ENCODE data around the gene FEN1. TPM values are rescaled to one million over a fixed set of nuclear protein-coding genes. Genes with fewer than 3 reads are reported as not detected.

The FEN1 gene
- total and polyA plus RNA-seq, 4 donors = 3.5 to 6.9 (median 5.2) TPM

GRCh38 chr11:61771985-61772455 lies 20.7 kb upstream of the FEN1 start:
- no peaks in the 10 kb centered on the region for H3K9me3 ChIP-seq (ENCODE audit: control insufficient read depth, low read length)
- intact Hi-C loops (cut with DNase I) = no loop called here
- no peaks in the 10 kb centered on the region for H3K4me1 ChIP-seq (ENCODE audit: control insufficient read depth in 1 of 2, insufficient read depth in 2 of 2, low read length in 2 of 2)
- H3K27ac ChIP-seq (ENCODE audit: low read depth in 1 of 2, low read length in 2 of 2) = no peak overlapping the region
- H3K36me3 ChIP-seq (ENCODE audit: control insufficient read depth in 1 of 2, insufficient read depth in 2 of 2, low read length in 1 of 2) = no peaks in the 10 kb centered on the region
- DNase-seq (no peak), ATAC-seq (ENCODE audit: low FRiP score) (no peak)
- no peak overlapping the region for H3K4me3 ChIP-seq (ENCODE audit: low read length in 2 of 2)
- no peaks in the 10 kb centered on the region for H3K27me3 ChIP-seq (ENCODE audit: control insufficient read depth in 1 of 2, insufficient read depth in 2 of 2, low read length in 1 of 2)
- WGBS, 2 donors = 58 to 64% methylated on average over 5 to 7 of the region's 7 CpGs

GRCh38 chr11:61773356-61773755 lies 19.4 kb upstream of the FEN1 start:
- H3K27me3 ChIP-seq (ENCODE audit: control insufficient read depth in 1 of 2, insufficient read depth in 2 of 2, low read length in 1 of 2) = no peaks in the 10 kb centered on the region
- intact Hi-C loops (cut with DNase I) = no loop called here
- no peaks in the 10 kb centered on the region for H3K36me3 ChIP-seq (ENCODE audit: control insufficient read depth in 1 of 2, insufficient read depth in 2 of 2, low read length in 1 of 2)
- no peak overlapping the region for H3K4me3 ChIP-seq (ENCODE audit: low read length in 2 of 2)
- ATAC-seq (ENCODE audit: low FRiP score) = no peak
- no peaks in the 10 kb centered on the region for H3K9me3 ChIP-seq (ENCODE audit: control insufficient read depth, low read length)
- DNase-seq = no peak
- H3K27ac ChIP-seq (ENCODE audit: low read depth in 1 of 2, low read length in 2 of 2) = no peak overlapping the region
- WGBS, 2 donors = 58 to 72% methylated on average over 10 of the region's 10 CpGs
- no peaks in the 10 kb centered on the region for H3K4me1 ChIP-seq (ENCODE audit: control insufficient read depth in 1 of 2, insufficient read depth in 2 of 2, low read length in 2 of 2)

GRCh38 chr11:61773809-61774208 lies 18.9 kb upstream of the FEN1 start:
- ATAC-seq (ENCODE audit: low FRiP score) (no peak), DNase-seq (no peak)
- H3K36me3 ChIP-seq (ENCODE audit: control insufficient read depth in 1 of 2, insufficient read depth in 2 of 2, low read length in 1 of 2) = no peaks in the 10 kb centered on the region
- H3K4me1 ChIP-seq (ENCODE audit: control insufficient read depth in 1 of 2, insufficient read depth in 2 of 2, low read length in 2 of 2) = no peaks in the 10 kb centered on the region
- no peak overlapping the region for H3K27ac ChIP-seq (ENCODE audit: low read depth in 1 of 2, low read length in 2 of 2)
- H3K4me3 ChIP-seq (ENCODE audit: low read length in 2 of 2) = no peak overlapping the region
- H3K27me3 ChIP-seq (ENCODE audit: control insufficient read depth in 1 of 2, insufficient read depth in 2 of 2, low read length in 1 of 2) = no peaks in the 10 kb centered on the region
- no peaks in the 10 kb centered on the region for H3K9me3 ChIP-seq (ENCODE audit: control insufficient read depth, low read length)
- 89% methylated on average over 18 of the region's 18 CpGs for WGBS, 2 donors
- intact Hi-C loops (cut with DNase I) = no loop called here

- no peak for DNase-seq
- 88 to 89% methylated on average over 11 to 12 of the region's 12 CpGs for WGBS, 2 donors
These were observed 18.3 kb upstream of the FEN1 start for GRCh38 chr11:61774411-61774810.

GRCh38 chr11:61775106-61775505 lies 17.6 kb upstream of the FEN1 start:
- ATAC-seq (ENCODE audit: low FRiP score) (no peak), DNase-seq (no peak)
- WGBS, 2 donors = 93 to 98% methylated on average over 6 of the region's 6 CpGs
- no peaks in the 10 kb centered on the region for H3K9me3 ChIP-seq (ENCODE audit: control insufficient read depth, low read length)
- no peak overlapping the region for H3K4me3 ChIP-seq (ENCODE audit: low read length in 2 of 2)
- H3K4me1 ChIP-seq (ENCODE audit: control insufficient read depth in 1 of 2, insufficient read depth in 2 of 2, low read length in 2 of 2) = no peaks in the 10 kb centered on the region
- no peak overlapping the region for H3K27ac ChIP-seq (ENCODE audit: low read depth in 1 of 2, low read length in 2 of 2)
- intact Hi-C loops (cut with DNase I) = no loop called here
- H3K27me3 ChIP-seq (ENCODE audit: control insufficient read depth in 1 of 2, insufficient read depth in 2 of 2, low read length in 1 of 2) = no peaks in the 10 kb centered on the region
- H3K36me3 ChIP-seq (ENCODE audit: control insufficient read depth in 1 of 2, insufficient read depth in 2 of 2, low read length in 1 of 2) = no peaks in the 10 kb centered on the region

More at GRCh38 chr11:61774411-61774810, 18.3 kb upstream of the FEN1 start:
- H3K4me1 ChIP-seq (ENCODE audit: control insufficient read depth in 1 of 2, insufficient read depth in 2 of 2, low read length in 2 of 2) = no peaks in the 10 kb centered on the region
- no peak overlapping the region for H3K4me3 ChIP-seq (ENCODE audit: low read length in 2 of 2)
- no peaks in the 10 kb centered on the region for H3K36me3 ChIP-seq (ENCODE audit: control insufficient read depth in 1 of 2, insufficient read depth in 2 of 2, low read length in 1 of 2)
- no peaks in the 10 kb centered on the region for H3K27me3 ChIP-seq (ENCODE audit: control insufficient read depth in 1 of 2, insufficient read depth in 2 of 2, low read length in 1 of 2)
- ATAC-seq (ENCODE audit: low FRiP score) = no peak
- H3K27ac ChIP-seq (ENCODE audit: low read depth in 1 of 2, low read length in 2 of 2) = no peak overlapping the region
- no peaks in the 10 kb centered on the region for H3K9me3 ChIP-seq (ENCODE audit: control insufficient read depth, low read length)
- intact Hi-C loops (cut with DNase I) = no loop called here

GRCh38 chr11:61775606-61776554 lies 16.8 kb upstream of the FEN1 start:
- Histone ChIP-seq H3K4me1 (ENCODE audit: control insufficient read depth in 1 of 2, insufficient read depth in 2 of 2, low read length in 2 of 2) (no peaks in the 10 kb centered on the region), H3K36me3 (ENCODE audit: control insufficient read depth in 1 of 2, insufficient read depth in 2 of 2, low read length in 1 of 2) (no peaks in the 10 kb centered on the region), H3K9me3 (ENCODE audit: control insufficient read depth, low read length) (no peaks in the 10 kb centered on the region), H3K27me3 (ENCODE audit: control insufficient read depth in 1 of 2, insufficient read depth in 2 of 2, low read length in 1 of 2) (no peaks in the 10 kb centered on the region), H3K27ac (ENCODE audit: low read depth in 1 of 2, low read length in 2 of 2) (no peak overlapping the region), H3K4me3 (ENCODE audit: low read length in 2 of 2) (no peak overlapping the region)
- intact Hi-C loops (cut with DNase I) = no loop called here
- no peak for DNase-seq
- 88 to 93% methylated on average over 20 of the region's 20 CpGs for WGBS, 2 donors
- no peak for ATAC-seq (ENCODE audit: low FRiP score)

- Histone ChIP-seq H3K4me1 (ENCODE audit: control insufficient read depth in 1 of 2, insufficient read depth in 2 of 2, low read length in 2 of 2) (no peaks in the 10 kb centered on the region), H3K9me3 (ENCODE audit: control insufficient read depth, low read length) (no peaks in the 10 kb centered on the region), H3K27me3 (ENCODE audit: control insufficient read depth in 1 of 2, insufficient read depth in 2 of 2, low read length in 1 of 2) (no peaks in the 10 kb centered on the region), H3K4me3 (ENCODE audit: low read length in 2 of 2) (no peak overlapping the region), H3K27ac (ENCODE audit: low read depth in 1 of 2, low read length in 2 of 2) (no peak overlapping the region), H3K36me3 (ENCODE audit: control insufficient read depth in 1 of 2, insufficient read depth in 2 of 2, low read length in 1 of 2) (no peaks in the 10 kb centered on the region)
- no peak for DNase-seq
- intact Hi-C loops (cut with DNase I) = no loop called here
- ATAC-seq (ENCODE audit: low FRiP score) = no peak
- 77 to 82% methylated on average over 9 of the region's 9 CpGs for WGBS, 2 donors
These were observed 16.1 kb upstream of the FEN1 start for GRCh38 chr11:61776561-61777075.

GRCh38 chr11:61777234-61778090 lies 15.2 kb upstream of the FEN1 start:
- intact Hi-C loops (cut with DNase I) = no loop called here
- DNase-seq (peak in 1 of 2 donors; percentile 85), ATAC-seq (ENCODE audit: low FRiP score) (peak; percentile 56)
- no peaks in the 10 kb centered on the region for H3K36me3 ChIP-seq (ENCODE audit: control insufficient read depth in 1 of 2, insufficient read depth in 2 of 2, low read length in 1 of 2)
- no peaks in the 10 kb centered on the region for H3K27me3 ChIP-seq (ENCODE audit: control insufficient read depth in 1 of 2, insufficient read depth in 2 of 2, low read length in 1 of 2)
- H3K27ac ChIP-seq (ENCODE audit: low read depth in 1 of 2, low read length in 2 of 2) = no peak overlapping the region
- H3K9me3 ChIP-seq (ENCODE audit: control insufficient read depth, low read length) = no peaks in the 10 kb centered on the region
- H3K4me3 ChIP-seq (ENCODE audit: low read length in 2 of 2) = no peak overlapping the region
- H3K4me1 ChIP-seq (ENCODE audit: control insufficient read depth in 1 of 2, insufficient read depth in 2 of 2, low read length in 2 of 2) = no peaks in the 10 kb centered on the region
- 66 to 67% methylated on average over 64 to 67 of the region's 67 CpGs for WGBS, 2 donors
